GM12874 (cell line): Measurements from ENCODE around the gene ANKRD10.

Source experiments
- CTCF ChIP-seq: IDR thresholded peaks from 2 replicates; pipeline ENCODE4 v1.5.1; 2011; ENCODE audit warnings: low read depth, mild to moderate bottlenecking, control low read depth, low read length, moderate library complexity; ENCODE audit not compliant: insufficient read depth

ANKRD10 gene

DNA sequence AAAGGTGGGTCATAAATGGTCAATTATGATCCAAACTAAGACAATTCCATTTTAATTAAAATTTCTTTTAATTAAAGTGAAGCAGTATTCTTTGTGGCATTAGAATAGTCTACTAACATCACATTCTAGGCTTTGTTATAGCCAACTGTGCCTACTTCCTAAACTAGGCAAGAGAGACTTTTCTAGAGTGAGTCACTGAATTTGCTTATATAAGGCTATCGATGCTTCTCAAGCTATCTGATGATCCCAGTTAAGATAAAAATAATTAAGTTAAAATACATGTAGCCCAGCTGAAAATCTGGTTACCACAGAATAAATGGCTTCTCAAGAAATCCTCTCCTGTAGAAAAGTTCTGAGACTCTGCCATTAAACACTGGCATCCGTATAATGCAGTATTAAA is 12.5 kb downstream of the ANKRD10 start:
- TF ChIP-seq CTCF, result no peak

DNA sequence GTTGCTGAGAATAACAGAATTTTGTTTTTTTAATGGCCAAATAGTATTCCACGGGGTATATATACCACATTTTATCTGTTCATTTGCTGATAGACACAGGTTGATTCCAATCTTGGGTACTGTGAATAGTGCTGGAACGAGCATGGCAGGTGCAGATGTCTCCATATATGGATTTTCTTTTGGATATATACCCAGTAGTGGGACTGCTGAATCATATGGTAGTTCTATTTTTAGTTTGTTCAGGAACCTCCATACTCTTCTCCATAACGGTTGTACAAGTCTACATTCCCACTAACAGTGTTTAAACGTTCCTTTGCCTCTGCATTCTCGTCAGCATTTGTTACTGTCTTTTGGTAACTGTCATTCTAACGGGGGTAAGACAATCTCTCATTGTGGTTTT is 17.3 kb downstream of the ANKRD10 start:
- TF ChIP-seq CTCF, result no peak

- TF ChIP-seq CTCF, result no peak
Observed at GRCh38 chr13:110897014-110897413, 17.9 kb downstream of the ANKRD10 start.

DNA sequence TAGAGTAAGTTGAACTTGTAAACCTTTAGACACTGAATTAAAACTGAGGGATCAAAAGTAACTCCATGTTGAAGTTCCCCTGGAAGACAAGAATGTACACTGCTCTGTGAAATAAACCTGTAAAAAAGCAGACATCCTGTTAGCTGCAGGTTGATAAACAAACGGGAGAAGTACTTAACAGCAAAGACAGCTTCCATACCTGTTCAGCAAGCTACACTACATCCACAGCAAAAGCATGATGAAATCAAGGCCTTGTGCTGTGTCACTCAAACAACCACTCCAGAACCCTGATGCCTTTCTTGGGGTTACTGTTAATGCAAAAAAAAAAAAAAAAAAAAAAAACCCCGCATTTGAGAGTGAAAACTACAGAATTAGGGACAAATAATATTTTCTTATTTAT is 20.8 kb downstream of the ANKRD10 start:
- no peak for TF ChIP-seq CTCF

- TF ChIP-seq CTCF, result no peak
Observed at GRCh38 chr13:110893571-110893970, 21.3 kb downstream of the ANKRD10 start.

- no peak for TF ChIP-seq CTCF
Observed at GRCh38 chr13:110890279-110891165, 24.3 kb downstream of the ANKRD10 start.

DNA sequence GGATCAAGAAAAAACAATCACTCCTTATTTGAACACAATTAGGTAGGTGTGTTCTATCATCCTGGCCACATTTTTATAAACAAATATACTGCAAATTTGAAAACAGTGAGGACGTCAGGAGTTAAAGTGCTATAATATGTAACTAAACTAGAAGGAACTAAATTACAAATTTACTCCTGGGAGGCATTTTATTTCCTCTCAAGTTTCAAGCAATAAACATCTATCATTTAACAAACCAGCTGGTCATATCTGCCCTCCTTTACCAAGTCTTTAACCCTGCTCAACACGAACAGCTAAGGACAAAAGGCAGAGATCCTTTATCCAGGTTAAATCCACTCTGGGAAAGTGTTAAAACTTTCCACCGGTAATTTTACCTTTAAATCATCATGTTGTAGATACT is 26.5 kb downstream of the ANKRD10 start:
- no peak for TF ChIP-seq CTCF
